Bronchial epithelial cell (primary cell): ENCODE results near the gene SLC12A9. TPM values are rescaled to one million over a fixed set of nuclear protein-coding genes. Genes with fewer than 3 reads are reported as not detected.

Experiments
- DNase-seq: peaks from one replicate; pipeline ENCODE4 v3.0.0-alpha.2; 2010; ENCODE audit warnings: low read depth
- FAIRE-seq: peaks from 2 replicates; lab custom pipeline; 2011; peaks lifted over from hg19 to GRCh38; lab: Jason Lieb, UNC
- H3K27me3 ChIP-seq: 2 replicates; pipeline ENCODE4 v1.5.1; 2011; ENCODE audit warnings: low read length; ENCODE audit not compliant: control insufficient read depth, insufficient read depth
- H3K36me3 ChIP-seq: 2 replicates; pipeline ENCODE4 v1.5.1; 2011; ENCODE audit warnings: low read length; ENCODE audit not compliant: control insufficient read depth, insufficient read depth
- H3K4me3 ChIP-seq: 2 replicates; pipeline ENCODE4 v1.5.1; 2011; ENCODE audit warnings: mild to moderate bottlenecking, low read depth, low read length, control low read depth
- total RNA-seq: library from RNA; depleted of rRNA; stranded (reverse); fragments of >200 nt; gene quantifications from 2 replicates; pipeline ENCODE4 v1.2.1, GENCODE V29; 2014
- TF ChIP-seq, protein P1 (sequence below): IDR thresholded peaks from 2 replicates; pipeline ENCODE4 v1.5.1; 2011; ENCODE audit warnings: mild to moderate bottlenecking, moderate library complexity, low read length, control low read depth, inconsistent platforms; ENCODE audit not compliant: insufficient read depth, severe bottlenecking

SLC12A9 gene
- total RNA-seq, 1 donor from 2014 or later, result 7.6 TPM

- Histone ChIP-seq H3K36me3 (peaks cover 52% of the 10 kb centered on the region), H3K27me3 (no peaks in the 10 kb centered on the region), H3K4me3 (no peak overlapping the region)
- no peak for DNase-seq
- TF ChIP-seq, protein P1, sequence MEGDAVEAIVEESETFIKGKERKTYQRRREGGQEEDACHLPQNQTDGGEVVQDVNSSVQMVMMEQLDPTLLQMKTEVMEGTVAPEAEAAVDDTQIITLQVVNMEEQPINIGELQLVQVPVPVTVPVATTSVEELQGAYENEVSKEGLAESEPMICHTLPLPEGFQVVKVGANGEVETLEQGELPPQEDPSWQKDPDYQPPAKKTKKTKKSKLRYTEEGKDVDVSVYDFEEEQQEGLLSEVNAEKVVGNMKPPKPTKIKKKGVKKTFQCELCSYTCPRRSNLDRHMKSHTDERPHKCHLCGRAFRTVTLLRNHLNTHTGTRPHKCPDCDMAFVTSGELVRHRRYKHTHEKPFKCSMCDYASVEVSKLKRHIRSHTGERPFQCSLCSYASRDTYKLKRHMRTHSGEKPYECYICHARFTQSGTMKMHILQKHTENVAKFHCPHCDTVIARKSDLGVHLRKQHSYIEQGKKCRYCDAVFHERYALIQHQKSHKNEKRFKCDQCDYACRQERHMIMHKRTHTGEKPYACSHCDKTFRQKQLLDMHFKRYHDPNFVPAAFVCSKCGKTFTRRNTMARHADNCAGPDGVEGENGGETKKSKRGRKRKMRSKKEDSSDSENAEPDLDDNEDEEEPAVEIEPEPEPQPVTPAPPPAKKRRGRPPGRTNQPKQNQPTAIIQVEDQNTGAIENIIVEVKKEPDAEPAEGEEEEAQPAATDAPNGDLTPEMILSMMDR, result no peak
- no peak for FAIRE-seq
Observed at GRCh38 chr7:100818366-100818765, 34.1 kb upstream of the SLC12A9 start.

DNA sequence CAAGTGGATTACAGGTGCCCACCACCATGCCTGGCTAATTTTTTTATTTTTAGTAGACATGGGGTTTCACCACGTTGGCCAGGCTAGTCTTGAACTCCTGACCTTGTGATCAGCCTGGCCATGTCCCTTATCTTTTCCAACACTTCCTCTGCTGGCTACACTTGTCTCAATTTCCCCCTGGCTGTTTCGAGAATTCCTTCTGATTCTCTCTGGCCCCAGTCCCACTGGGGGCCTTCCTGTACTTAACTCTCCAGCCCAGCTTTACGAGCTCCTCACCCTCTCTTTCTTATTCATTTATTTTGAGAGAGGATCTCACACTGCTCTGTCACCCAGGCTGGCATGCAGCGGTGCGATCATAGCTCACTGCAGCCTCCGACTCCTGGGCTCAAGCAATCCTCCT is 33.7 kb upstream of the SLC12A9 start:
- TF ChIP-seq, protein P1, result no peak
- H3K4me3 ChIP-seq, result no peak overlapping the region
- DNase-seq (no peak), FAIRE-seq (no peak)
- H3K27me3 ChIP-seq, result no peaks in the 10 kb centered on the region
- peaks cover 52% of the 10 kb centered on the region for H3K36me3 ChIP-seq

- H3K4me3 ChIP-seq, result no peak overlapping the region
- TF ChIP-seq, protein P1, result no peak
- no peaks in the 10 kb centered on the region for H3K27me3 ChIP-seq
- FAIRE-seq (no peak), DNase-seq (no peak)
- H3K36me3 ChIP-seq, result peaks cover 53% of the 10 kb centered on the region
Observed at GRCh38 chr7:100819586-100819985, 32.9 kb upstream of the SLC12A9 start.

- FAIRE-seq (no peak), DNase-seq (no peak)
- Histone ChIP-seq H3K4me3 (no peak overlapping the region), H3K36me3 (peaks cover 38% of the 10 kb centered on the region), H3K27me3 (no peaks in the 10 kb centered on the region)
- TF ChIP-seq, protein P1, result no peak
Observed at GRCh38 chr7:100822236-100823139, 30.0 kb upstream of the SLC12A9 start.

- TF ChIP-seq, protein P1, result no peak
- Histone ChIP-seq H3K36me3 (peaks cover 38% of the 10 kb centered on the region), H3K27me3 (no peaks in the 10 kb centered on the region), H3K4me3 (no peak overlapping the region)
- DNase-seq (no peak), FAIRE-seq (no peak)
Observed at GRCh38 chr7:100823140-100823525, 29.4 kb upstream of the SLC12A9 start.
